GM18858 (cell line): ENCODE measurements around the gene POLD1.
"Not testable (repeated sequence)": the region's sequence is repeated elsewhere in the genome, so short reads cannot be mapped to it uniquely, and the experiment has no call there.

Experiments used
- ATAC-seq: cut with Tn5 transposase; IDR thresholded peaks from one replicate; pipeline ENCODE4 v1.9.1; 2021; ENCODE audit not compliant: unreplicated experiment

The POLD1 gene

GRCh38 chr19:50383852-50384684 lies at the start of gene POLD1:
Gene POLD1, plus strand, starts transcription at chr19:50384347. Its CDS starts 14,505 bp downstream, at chr19:50398852.
- ATAC-seq, result peak; percentile 69

- no peak for ATAC-seq
These were observed 49.3 kb upstream of the POLD1 start for GRCh38 chr19:50334741-50335421.

GRCh38 chr19:50337031-50337430 lies 47.1 kb upstream of the POLD1 start:
- ATAC-seq, result not testable (repeated sequence)

- no peak for ATAC-seq
These were observed 43.8 kb upstream of the POLD1 start for GRCh38 chr19:50340331-50340730.

- ATAC-seq, result peak; percentile 53
These were observed 43.0 kb upstream of the POLD1 start for GRCh38 chr19:50341091-50341564.

- no peak for ATAC-seq
These were observed 39.4 kb upstream of the POLD1 start for GRCh38 chr19:50344661-50345318.

GRCh38 chr19:50347089-50347581 lies 37.0 kb upstream of the POLD1 start:
- ATAC-seq, result not testable (repeated sequence)

- no peak for ATAC-seq
These were observed 34.7 kb upstream of the POLD1 start for GRCh38 chr19:50349277-50350057.

GRCh38 chr19:50352242-50352641 lies 31.9 kb upstream of the POLD1 start:
- no peak for ATAC-seq

GRCh38 chr19:50353487-50353880 lies 30.7 kb upstream of the POLD1 start:
- not testable (repeated sequence) for ATAC-seq

GRCh38 chr19:50356691-50357177 lies 27.4 kb upstream of the POLD1 start:
- ATAC-seq, result no peak

- ATAC-seq, result no peak
These were observed 26.7 kb upstream of the POLD1 start for GRCh38 chr19:50357178-50358100.

GRCh38 chr19:50358483-50359327 lies 25.4 kb upstream of the POLD1 start:
- ATAC-seq, result no peak

- ATAC-seq, result no peak
These were observed 24.8 kb upstream of the POLD1 start for GRCh38 chr19:50359328-50359818.

GRCh38 chr19:50361290-50362029 lies 22.7 kb upstream of the POLD1 start:
- ATAC-seq, result no peak

GRCh38 chr19:50362030-50362412 lies 22.1 kb upstream of the POLD1 start:
- no peak for ATAC-seq

- ATAC-seq, result no peak
These were observed 21.3 kb upstream of the POLD1 start for GRCh38 chr19:50362656-50363424.
